WTC11 (cell line): ENCODE results near the gene SPRED2.

Experiments
- SP1 ChIP-seq: sonication (generic); formaldehyde crosslinking; conservative IDR thresholded peaks from 2 replicates; pipeline ENCODE4 v1.8.1; 2022; ENCODE audit warnings: missing genetic modification reagents
- TEAD4 ChIP-seq: sonication (generic); formaldehyde crosslinking; IDR thresholded peaks from 2 replicates; pipeline ENCODE4 v1.8.0; 2022; ENCODE audit warnings: mild to moderate bottlenecking, missing genetic modification reagents
- ZNF317 ChIP-seq: sonication (generic); formaldehyde crosslinking; IDR thresholded peaks from 2 replicates; pipeline ENCODE4 v1.8.1; 2023; ENCODE audit warnings: low read depth, mild to moderate bottlenecking, moderate library complexity, missing genetic modification reagents, borderline replicate concordance
- TF ChIP-seq, protein P1 (sequence below): fragments of 200-600 bp; IDR thresholded peaks from 2 replicates; pipeline ENCODE4 v1.8.0; 2022; ENCODE audit warnings: antibody characterized with exemption

DNA sequence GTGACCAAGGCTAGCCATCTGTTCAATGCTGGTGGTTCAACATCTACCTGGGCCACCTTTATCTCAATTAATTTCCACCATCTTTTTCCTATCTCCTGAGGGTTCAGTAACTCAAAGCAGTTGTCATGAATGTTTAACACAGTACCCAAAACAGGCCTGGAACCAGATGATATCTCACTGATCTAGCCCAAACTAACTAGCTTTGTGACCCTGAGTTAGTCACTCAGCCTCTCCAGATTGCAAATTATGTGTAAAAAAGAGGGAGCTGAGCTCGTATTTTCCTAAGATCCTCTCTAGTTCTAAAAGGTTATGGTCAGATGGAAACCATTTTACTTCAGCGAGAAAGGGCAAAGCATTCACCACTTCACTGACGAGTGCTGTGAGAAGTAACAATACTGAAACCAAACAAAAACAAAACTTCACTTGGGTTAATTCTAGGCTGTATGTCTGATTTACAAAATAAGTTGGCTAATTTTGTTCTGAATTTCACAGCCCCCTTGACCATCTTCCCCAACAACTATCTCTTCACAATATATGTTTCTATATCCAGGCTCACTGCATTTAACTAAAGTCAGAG, 14.8 kb downstream of the SPRED2 start:
- TF ChIP-seq SP1 (no peak), TEAD4 (CRISPR knock-in tag) (no peak), ZNF317 (CRISPR knock-in tag) (no peak)
- TF ChIP-seq, protein P1, sequence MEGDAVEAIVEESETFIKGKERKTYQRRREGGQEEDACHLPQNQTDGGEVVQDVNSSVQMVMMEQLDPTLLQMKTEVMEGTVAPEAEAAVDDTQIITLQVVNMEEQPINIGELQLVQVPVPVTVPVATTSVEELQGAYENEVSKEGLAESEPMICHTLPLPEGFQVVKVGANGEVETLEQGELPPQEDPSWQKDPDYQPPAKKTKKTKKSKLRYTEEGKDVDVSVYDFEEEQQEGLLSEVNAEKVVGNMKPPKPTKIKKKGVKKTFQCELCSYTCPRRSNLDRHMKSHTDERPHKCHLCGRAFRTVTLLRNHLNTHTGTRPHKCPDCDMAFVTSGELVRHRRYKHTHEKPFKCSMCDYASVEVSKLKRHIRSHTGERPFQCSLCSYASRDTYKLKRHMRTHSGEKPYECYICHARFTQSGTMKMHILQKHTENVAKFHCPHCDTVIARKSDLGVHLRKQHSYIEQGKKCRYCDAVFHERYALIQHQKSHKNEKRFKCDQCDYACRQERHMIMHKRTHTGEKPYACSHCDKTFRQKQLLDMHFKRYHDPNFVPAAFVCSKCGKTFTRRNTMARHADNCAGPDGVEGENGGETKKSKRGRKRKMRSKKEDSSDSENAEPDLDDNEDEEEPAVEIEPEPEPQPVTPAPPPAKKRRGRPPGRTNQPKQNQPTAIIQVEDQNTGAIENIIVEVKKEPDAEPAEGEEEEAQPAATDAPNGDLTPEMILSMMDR: no peak
